ENCODE data around the gene NADSYN1.

DNA sequence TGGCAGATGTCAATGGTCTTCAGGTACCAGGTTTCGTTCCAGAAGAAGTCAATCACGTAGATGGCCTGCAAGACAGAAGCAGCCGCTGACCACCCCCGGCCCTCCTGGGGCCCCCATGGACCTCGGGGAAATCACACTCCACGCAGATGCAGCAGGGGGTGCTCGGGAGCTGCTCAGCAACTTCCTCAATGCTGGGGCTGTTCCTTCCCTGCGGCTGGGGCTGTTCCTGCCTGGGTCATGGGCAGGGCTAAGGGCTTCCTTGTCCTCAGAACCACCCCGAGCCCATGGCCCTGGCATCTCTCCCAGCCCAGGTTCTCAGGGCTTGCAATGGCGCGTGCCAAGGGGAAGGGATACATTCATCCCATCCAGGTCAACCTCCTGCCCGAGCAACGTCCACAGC is 15.1 kb upstream of the NADSYN1 start:
- TF ChIP-seq, protein P1, sequence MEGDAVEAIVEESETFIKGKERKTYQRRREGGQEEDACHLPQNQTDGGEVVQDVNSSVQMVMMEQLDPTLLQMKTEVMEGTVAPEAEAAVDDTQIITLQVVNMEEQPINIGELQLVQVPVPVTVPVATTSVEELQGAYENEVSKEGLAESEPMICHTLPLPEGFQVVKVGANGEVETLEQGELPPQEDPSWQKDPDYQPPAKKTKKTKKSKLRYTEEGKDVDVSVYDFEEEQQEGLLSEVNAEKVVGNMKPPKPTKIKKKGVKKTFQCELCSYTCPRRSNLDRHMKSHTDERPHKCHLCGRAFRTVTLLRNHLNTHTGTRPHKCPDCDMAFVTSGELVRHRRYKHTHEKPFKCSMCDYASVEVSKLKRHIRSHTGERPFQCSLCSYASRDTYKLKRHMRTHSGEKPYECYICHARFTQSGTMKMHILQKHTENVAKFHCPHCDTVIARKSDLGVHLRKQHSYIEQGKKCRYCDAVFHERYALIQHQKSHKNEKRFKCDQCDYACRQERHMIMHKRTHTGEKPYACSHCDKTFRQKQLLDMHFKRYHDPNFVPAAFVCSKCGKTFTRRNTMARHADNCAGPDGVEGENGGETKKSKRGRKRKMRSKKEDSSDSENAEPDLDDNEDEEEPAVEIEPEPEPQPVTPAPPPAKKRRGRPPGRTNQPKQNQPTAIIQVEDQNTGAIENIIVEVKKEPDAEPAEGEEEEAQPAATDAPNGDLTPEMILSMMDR (IDR thresholded peaks at IDR 0.05; ENCODE audit: insufficient read depth, low read length, poor library complexity, severe bottlenecking) = no peak
- no peak for TF ChIP-seq EZH2phosphoT487 (conservative IDR thresholded peaks at IDR 0.05; ENCODE audit: low read length)

Data from SU-DHL-6 (cell line).